HG02623 (cell line): ENCODE results near the gene LARP6.
"Not testable (repeated sequence)": the region's sequence is repeated elsewhere in the genome, so short reads cannot be mapped to it uniquely, and the experiment has no call there.

Experiments
- ATAC-seq: cut with Tn5 transposase; IDR thresholded peaks from one replicate; pipeline ENCODE4 v1.9.1; 2021; ENCODE audit warnings: moderate library complexity; ENCODE audit not compliant: unreplicated experiment

Gene LARP6

DNA sequence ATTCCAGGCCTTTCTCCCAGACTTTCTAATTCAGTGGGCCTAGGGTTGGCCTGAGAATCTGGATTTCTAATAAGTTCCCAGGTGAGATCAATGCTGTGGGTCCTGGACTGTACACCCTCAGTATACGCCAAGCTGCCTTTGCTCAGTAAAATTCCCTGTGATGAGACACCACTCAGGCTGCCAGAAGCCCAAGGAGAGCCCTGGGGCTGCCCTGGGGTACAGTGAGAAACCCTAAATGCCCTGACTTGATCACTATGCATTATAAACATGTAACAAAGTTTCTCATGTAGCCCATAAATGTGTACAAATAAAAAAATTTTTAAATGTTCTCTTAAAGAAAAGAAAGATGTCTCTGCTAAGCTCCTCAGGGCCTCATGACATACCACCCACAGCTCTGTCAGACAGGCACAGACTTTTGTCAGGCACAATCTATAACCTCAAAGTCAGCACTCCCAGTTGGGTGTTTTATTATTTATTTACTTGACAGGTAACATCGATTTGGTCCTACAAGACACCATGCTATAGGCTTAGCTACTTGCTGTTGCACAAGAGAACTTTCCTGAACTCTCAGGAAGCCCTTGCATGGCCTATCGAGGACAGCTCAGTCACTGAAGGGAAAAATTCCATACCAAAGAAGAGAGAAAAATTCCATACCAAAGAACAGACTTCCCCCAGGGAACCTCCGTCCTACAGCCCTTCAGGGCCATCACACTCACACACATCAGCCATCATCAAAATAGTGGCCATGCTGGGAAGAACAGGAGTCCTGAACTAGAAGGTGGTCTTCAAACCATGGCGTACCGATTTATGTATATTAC lies 22.7 kb downstream of the LARP6 start:
- ATAC-seq, result no peak

DNA sequence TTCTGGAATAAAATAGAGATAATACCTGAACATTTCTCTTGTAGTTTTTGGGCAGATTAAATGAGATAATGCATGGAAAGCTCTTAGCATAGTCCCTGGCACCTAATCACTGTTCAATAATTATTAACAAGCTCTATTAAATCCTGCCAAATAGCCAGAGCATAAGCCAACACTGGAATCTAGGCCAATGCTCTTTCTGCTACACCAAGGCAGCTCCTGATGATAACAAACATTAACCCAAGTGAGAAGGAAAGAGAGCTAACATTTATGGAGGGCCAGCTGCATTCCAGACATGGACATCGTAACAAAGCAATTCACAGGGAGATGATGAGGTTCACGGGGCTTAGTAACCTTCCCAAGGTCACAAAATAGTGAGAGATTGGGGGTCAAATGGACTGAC lies 23.3 kb downstream of the LARP6 start:
- ATAC-seq, result no peak

GRCh38 chr15:70829371-70830166 lies 24.4 kb downstream of the LARP6 start:
- ATAC-seq, result no peak

GRCh38 chr15:70827721-70828120 lies 26.2 kb downstream of the LARP6 start:
- ATAC-seq, result no peak

DNA sequence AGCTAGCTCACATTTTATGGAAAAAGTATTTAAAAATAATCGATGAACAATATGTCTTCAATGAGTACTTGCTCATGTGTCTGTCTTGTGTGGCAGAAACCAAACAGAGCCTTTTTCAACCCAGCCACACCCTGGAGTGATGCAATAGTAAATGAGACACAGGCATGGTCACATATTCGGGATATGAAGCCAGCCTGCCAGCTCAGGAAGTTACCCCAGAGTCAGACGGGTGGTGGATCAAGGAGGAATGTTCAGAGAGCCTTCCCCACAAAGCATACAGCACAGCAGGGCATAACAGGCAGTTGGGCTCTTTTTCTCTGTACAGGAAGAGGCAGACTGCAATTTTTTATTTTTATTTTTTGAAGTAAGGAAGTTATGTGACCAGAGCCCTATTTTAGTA lies 27.3 kb downstream of the LARP6 start:
- ATAC-seq, result no peak

DNA sequence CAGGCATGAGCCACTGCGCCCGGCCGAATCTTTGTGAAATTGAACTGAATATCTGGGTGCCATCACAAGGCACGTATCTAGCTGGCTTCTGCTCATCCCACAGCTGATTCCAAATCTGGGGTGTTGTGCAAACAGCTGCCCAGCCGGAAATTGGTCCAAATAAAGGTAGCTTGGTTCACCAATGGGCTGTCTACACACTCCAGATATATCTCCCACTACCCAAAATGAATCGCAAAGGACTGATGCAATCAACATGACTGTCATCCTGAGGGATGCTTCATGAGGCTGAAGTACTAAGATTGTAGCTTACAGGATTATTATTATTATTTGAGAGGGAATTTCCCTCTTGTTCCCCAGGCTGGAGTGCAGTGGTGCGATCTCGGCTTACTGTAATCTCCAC lies 28.1 kb downstream of the LARP6 start:
- ATAC-seq, result no peak

- ATAC-seq, result no peak
Measured at GRCh38 chr15:70823196-70823595, 30.8 kb downstream of the LARP6 start.

DNA sequence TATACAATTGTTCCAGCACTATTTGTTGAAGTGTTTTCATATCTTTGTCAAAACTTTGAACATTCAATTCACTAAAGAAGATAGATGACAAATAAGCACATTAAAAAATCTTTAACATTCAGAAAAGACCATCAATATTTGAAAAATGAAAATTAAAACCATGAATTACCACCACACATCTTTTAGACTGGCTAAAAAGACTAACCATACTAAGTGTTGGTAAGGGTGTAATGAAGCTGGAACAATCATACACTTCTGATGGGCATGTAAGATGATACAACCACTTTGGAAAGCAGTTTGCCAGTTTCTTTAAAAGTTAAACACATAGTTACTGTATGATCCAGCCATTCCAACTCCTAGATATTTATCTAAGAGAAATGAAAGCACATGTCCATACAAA lies 33.7 kb downstream of the LARP6 start:
- ATAC-seq, result no peak

DNA sequence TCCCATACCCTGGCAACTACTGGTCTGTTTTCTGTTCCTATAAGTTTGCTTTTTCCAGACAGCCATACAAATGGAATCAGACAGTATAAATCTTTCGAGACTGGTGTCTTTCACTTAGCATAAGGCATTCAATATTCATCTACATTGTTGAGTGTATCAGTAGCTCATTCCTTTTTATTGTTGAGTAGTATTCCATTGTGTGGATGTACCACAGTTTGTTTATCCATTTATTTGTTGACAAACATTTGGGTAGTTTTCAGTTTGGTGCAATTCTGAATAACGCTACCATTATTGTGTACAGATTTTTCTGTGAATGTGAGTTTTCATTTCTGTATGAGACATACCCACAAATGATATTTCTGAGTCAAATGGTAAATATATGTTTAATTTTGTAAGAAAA lies 35.4 kb downstream of the LARP6 start:
- ATAC-seq, result no peak

DNA sequence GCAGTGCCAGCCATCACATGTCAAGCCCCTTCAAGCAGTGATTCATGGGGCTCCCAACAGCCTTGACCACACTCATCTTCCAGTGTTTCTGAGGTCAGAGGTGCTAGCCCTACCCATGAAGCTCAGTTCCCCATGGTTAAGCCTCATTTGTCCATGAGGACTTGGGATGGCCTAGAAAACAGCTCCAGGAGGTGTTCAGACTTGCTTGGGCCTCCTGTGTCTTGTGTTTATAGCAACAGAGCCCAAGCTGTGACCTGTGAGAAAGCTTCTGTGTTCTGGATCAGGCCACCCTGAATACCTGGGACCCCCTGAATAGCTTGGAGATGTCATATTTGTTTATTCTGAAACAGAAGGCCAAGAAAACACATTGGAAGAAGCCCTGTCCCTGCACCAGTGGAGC lies 36.7 kb downstream of the LARP6 start:
- no peak for ATAC-seq

DNA sequence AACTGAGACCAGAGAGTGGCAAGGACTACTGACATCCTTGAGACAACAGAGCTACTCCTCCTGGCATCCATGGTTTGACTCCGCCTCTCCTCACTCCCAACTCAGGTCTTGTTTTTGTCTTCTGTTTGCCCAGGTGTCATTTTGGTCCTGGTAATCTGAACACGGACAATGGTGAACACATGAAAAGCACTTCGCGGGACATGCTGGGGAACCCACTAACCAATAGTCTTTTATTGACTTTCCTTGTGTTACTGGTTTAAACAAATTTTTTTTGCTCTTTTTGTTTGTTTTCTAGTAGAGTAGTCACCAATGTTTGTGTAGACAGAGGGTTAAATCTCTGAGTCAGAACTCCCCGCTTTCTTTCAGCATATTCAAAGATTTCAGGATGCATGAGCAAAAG lies 38.4 kb downstream of the LARP6 start:
- no peak for ATAC-seq

GRCh38 chr15:70815011-70815410 lies 38.9 kb downstream of the LARP6 start:
- ATAC-seq, result not testable (repeated sequence)

DNA sequence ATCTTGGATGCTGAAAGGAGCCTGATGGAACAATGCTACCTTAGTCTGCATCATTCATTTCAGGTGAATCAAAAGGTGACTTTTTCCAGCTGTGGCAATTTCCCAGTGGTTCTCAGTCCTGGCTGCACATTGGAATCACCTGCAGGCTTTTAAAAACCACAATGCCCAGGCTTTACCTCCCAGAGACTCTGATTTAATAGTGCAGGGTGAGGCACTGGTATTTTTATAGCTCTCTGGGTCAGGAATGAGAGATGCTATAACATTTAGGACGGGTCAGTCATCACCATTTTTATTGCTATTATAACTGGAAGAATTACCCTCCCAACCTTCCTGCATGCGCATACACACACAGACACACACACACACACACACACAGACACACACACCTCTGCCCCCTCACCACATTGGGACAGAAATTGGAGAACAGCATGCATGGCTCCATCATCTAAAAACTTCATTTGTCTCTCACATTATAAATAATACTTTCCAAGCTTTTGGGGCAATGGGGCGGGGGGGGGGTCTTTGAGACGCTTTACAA lies 41.1 kb downstream of the LARP6 start:
- ATAC-seq, result no peak

- ATAC-seq, result no peak
Measured at GRCh38 chr15:70810916-70811578, 42.9 kb downstream of the LARP6 start.

GRCh38 chr15:70806992-70807712 lies 46.8 kb downstream of the LARP6 start:
- no peak for ATAC-seq

DNA sequence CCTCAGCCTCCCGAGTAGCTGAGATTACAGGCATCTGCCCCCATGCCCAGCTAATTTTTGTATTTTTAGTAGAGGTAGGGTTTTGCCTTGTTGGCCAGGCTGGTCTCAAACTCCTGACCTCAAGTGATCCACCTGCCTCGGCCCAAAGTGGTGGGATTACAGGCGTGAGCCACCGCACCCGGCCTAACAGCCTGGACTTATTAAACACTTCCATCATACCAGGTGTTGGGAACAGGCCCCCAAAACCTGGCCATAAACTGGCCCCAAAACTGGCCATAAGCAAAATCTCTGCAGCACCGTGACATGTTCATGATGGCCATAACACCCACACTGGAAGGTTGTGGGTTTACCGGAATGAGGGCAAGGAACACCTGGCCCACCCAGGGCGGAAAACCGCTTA lies 49.6 kb downstream of the LARP6 start:
- not testable (repeated sequence) for ATAC-seq

DNA sequence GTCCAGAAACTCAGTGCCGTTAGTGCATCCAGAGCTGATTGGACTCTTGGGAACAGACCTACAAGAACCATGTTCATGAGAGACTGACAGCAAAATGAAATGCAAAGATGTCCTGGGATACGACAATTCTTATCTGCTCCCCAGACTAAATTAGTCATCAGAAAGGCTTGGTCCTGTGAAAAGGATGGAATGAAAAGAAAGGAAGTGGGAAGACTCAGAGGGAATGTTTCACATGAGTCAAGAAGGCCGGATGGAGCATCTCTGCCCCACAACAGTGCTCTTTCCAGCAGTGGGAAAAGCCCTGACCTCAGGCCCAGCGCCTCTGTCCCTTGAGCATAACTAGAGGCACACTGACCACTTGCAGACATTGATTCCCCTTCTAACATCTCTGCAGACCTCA lies 51.3 kb downstream of the LARP6 start:
- ATAC-seq, result no peak

DNA sequence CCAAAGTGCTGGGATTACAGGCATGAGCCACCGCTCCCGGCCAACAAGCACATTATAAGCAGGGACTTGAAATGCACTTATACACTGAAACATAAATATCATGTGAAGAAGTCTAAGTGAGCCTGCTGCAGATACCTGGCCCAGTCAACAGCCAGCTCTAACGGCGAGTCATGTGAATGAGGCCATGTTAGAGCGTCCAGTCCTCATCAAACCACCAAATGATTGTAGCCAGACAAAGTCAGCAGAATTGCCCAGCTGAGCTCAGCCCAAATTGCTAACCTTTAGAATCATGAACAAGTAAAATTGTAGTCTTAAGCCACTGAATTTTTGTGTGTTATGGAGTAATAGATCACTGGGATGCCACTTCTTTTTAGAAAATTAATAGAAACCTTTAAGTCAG lies 52.8 kb downstream of the LARP6 start:
- ATAC-seq, result no peak

DNA sequence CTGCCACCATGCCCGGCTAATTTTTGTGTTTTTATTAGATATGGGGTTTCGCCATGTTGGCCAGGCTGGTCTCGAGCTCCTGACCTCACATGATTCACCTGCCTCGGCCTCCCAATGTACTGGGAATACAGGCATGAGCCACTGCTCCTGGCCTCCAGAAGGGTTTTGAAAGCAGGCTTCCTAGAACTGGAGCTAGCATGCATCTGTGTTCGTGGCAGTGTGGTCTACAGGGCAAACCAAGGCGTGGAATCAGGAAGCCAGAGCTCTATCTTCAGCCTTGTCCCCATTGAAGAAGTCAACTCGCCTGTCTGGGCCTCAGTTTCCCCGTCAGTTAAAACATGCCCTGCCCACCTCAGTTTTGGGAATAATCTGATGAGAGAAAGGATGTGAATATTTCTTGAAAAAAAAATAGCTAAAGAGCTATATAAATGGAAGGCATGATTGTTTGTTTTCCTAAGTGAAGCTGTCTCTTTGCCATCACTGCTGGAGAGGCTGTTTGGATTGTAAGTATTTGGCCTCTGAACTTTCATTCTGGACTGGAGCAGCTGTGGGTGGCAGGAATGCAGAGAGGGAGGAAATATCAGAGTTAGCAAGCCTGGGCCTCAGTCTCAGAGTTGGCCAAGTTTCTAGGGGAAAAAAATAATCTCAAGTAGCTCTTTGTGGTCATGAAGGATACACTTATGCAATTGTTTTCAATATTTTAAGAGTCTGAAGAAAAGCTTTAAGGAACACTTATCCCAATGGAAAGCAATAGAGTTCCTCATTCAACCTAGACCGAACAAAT lies 54.1 kb downstream of the LARP6 start:
- ATAC-seq, result no peak

- no peak for ATAC-seq
Measured at GRCh38 chr15:70797464-70797863, 56.5 kb downstream of the LARP6 start.
